ENCODE results near the gene SLC2A14.
"Not testable (repeated sequence)": the region's sequence is repeated elsewhere in the genome, so short reads cannot be mapped to it uniquely, and the experiment has no call there.

Gene SLC2A14

GRCh38 chr12:7907009-7907408 lies 34.3 kb upstream of the SLC2A14 start:
- Histone ChIP-seq H3K27ac (no peak overlapping the region), H3K36me3 (no peaks in the 10 kb centered on the region), H3K4me3 (ENCODE audit: low read depth, low read length) (no peak overlapping the region), H3K27me3 (ENCODE audit: insufficient read depth, low read depth, severe bottlenecking) (no peaks in the 10 kb centered on the region), H3K9me3 (ENCODE audit: severe bottlenecking) (no peaks in the 10 kb centered on the region)
- peak; percentile 48 for DNase-seq
- TF ChIP-seq CTCF (IDR thresholded peaks at IDR 0.05; ENCODE audit: low read depth, low read length), result 0 out of 2 replicates have a peak, but pooled peaks have one; percentile 3

GRCh38 chr12:7906303-7906702 lies 33.6 kb upstream of the SLC2A14 start:
- not testable (repeated sequence) for H3K4me3 ChIP-seq (ENCODE audit: low read depth, low read length); H3K27ac ChIP-seq; DNase-seq; H3K27me3 ChIP-seq (ENCODE audit: insufficient read depth, low read depth, severe bottlenecking); H3K36me3 ChIP-seq; H3K9me3 ChIP-seq (ENCODE audit: severe bottlenecking)

GRCh38 chr12:7905600-7906125 lies 32.9 kb upstream of the SLC2A14 start:
- H3K27ac ChIP-seq, result 0 out of 2 replicates have a peak overlapping the region, but pooled peaks have one; percentile 2
- H3K4me3 ChIP-seq (ENCODE audit: low read depth, low read length); H3K9me3 ChIP-seq (ENCODE audit: severe bottlenecking); H3K36me3 ChIP-seq; DNase-seq; H3K27me3 ChIP-seq (ENCODE audit: insufficient read depth, low read depth, severe bottlenecking): not testable (repeated sequence)

GRCh38 chr12:7905071-7905470 lies 32.4 kb upstream of the SLC2A14 start:
- Histone ChIP-seq H3K4me3 (ENCODE audit: low read depth, low read length) (no peak overlapping the region), H3K36me3 (no peaks in the 10 kb centered on the region), H3K9me3 (ENCODE audit: severe bottlenecking) (no peaks in the 10 kb centered on the region), H3K27me3 (ENCODE audit: insufficient read depth, low read depth, severe bottlenecking) (no peaks in the 10 kb centered on the region), H3K27ac (no peak overlapping the region)
- TF ChIP-seq CTCF (IDR thresholded peaks at IDR 0.05; ENCODE audit: low read depth, low read length), result no peak
- no peak for DNase-seq

GRCh38 chr12:7902416-7902815 lies 29.7 kb upstream of the SLC2A14 start:
- DNase-seq; H3K9me3 ChIP-seq (ENCODE audit: severe bottlenecking); H3K27ac ChIP-seq; H3K27me3 ChIP-seq (ENCODE audit: insufficient read depth, low read depth, severe bottlenecking); H3K4me3 ChIP-seq (ENCODE audit: low read depth, low read length); H3K36me3 ChIP-seq: not testable (repeated sequence)

- no peak overlapping the region for H3K27ac ChIP-seq
Measured at GRCh38 chr12:7899755-7900154, 27.0 kb upstream of the SLC2A14 start.

GRCh38 chr12:7896726-7897125 lies 24.0 kb upstream of the SLC2A14 start:
- not testable (repeated sequence) for DNase-seq; H3K36me3 ChIP-seq; H3K4me3 ChIP-seq (ENCODE audit: low read depth, low read length); H3K27me3 ChIP-seq (ENCODE audit: insufficient read depth, low read depth, severe bottlenecking); H3K9me3 ChIP-seq (ENCODE audit: severe bottlenecking); H3K27ac ChIP-seq

More at GRCh38 chr12:7899755-7900154, 27.0 kb upstream of the SLC2A14 start:
- DNase-seq, result no peak
- H3K4me3 ChIP-seq (ENCODE audit: low read depth, low read length), result no peak overlapping the region
- H3K9me3 ChIP-seq (ENCODE audit: severe bottlenecking), result no peaks in the 10 kb centered on the region
- H3K36me3 ChIP-seq, result no peaks in the 10 kb centered on the region
- no peak for TF ChIP-seq CTCF (IDR thresholded peaks at IDR 0.05; ENCODE audit: low read depth, low read length)
- H3K27me3 ChIP-seq (ENCODE audit: insufficient read depth, low read depth, severe bottlenecking), result no peaks in the 10 kb centered on the region

- no peaks in the 10 kb centered on the region for H3K27me3 ChIP-seq (ENCODE audit: insufficient read depth, low read depth, severe bottlenecking)
- no peak overlapping the region for H3K4me3 ChIP-seq (ENCODE audit: low read depth, low read length)
- no peak for DNase-seq
- TF ChIP-seq CTCF (IDR thresholded peaks at IDR 0.05; ENCODE audit: low read depth, low read length), result no peak
- H3K36me3 ChIP-seq, result no peaks in the 10 kb centered on the region
- H3K27ac ChIP-seq, result no peak overlapping the region
- no peaks in the 10 kb centered on the region for H3K9me3 ChIP-seq (ENCODE audit: severe bottlenecking)
Measured at GRCh38 chr12:7892186-7892980, 19.7 kb upstream of the SLC2A14 start.
